ENCODE results near the gene MMP24.
"Not testable (repeated sequence)": the region's sequence is repeated elsewhere in the genome, so short reads cannot be mapped to it uniquely, and the experiment has no call there.

The MMP24 gene

DNA sequence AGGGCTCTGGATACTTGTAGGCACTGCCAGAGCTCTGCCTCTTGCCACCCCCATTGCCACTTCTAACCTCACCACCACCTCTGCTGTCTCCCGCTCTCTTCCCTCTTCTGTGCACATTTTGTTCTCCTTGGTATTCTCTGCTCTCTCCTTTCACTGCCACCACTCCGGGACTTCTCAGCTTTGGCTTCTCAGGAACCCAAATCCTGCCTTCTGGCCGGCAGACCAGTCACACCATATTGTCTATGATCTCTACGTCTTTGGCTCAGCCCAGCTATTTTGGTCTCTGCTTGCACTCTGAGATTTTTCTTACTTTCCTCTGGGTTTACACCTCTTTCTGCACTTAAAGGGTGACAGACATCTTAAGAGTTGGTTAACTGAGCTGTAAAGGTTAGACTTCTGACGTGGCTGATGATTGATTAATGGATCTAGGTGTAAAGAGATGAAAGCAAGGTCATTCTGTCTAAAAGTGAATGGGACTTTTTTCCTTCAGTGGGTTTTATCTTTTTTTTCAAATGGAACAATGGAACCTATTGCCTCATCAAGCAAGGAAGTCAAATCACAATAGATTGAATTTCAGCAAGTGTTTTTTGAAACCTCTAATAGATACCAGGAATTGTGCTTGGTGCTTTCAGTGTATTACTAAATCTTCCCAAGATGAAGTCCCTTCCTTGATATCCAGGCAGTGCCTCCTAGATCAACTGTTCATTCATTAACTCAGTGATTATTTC lies 13.8 kb downstream of the MMP24 start:
- H3K27ac Mint-ChIP-seq = no peak overlapping the region
- DNase-seq (no peak), ATAC-seq (no peak)
- no peaks in the 10 kb centered on the region for H3K27me3 Mint-ChIP-seq
- H3K9me3 Mint-ChIP-seq = no peaks in the 10 kb centered on the region
- no peaks in the 10 kb centered on the region for H3K4me1 Mint-ChIP-seq
- H3K4me3 Mint-ChIP-seq = no peak overlapping the region

DNA sequence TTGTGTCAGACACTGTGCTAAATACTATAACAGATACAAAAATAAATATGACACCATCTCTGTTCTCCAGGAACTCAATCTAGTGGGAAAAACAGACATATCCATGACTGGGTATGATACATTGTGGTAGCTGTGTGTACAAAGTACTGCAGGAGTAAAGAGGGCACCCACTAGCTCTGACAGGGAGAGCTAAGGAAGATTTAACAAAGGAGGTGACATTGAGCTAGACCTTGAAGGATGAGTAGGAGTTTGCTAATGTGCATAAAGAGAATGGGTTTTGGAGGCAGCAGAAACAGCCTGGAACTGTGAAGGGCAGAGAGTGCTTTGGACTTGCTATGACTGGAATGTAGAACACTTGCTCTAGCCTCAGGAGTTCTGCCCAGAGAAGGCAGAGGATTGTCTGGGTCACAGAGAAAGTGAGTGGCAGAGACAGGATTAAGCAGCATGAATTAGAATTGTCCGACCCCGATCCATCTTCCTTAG lies 14.4 kb downstream of the MMP24 start:
- no peaks in the 10 kb centered on the region for H3K27me3 Mint-ChIP-seq
- DNase-seq = no peak
- ATAC-seq = no peak
- H3K27ac Mint-ChIP-seq = no peak overlapping the region
- H3K4me3 Mint-ChIP-seq = no peak overlapping the region
- no peaks in the 10 kb centered on the region for H3K9me3 Mint-ChIP-seq
- no peaks in the 10 kb centered on the region for H3K4me1 Mint-ChIP-seq

GRCh38 chr20:35243317-35243716 lies 16.8 kb downstream of the MMP24 start:
- Mint-ChIP-seq H3K27ac (no peak overlapping the region), H3K4me1 (no peaks in the 10 kb centered on the region), H3K4me3 (no peak overlapping the region), H3K9me3 (no peaks in the 10 kb centered on the region), H3K27me3 (no peaks in the 10 kb centered on the region)
- DNase-seq = no peak
- ATAC-seq = no peak

- DNase-seq = no peak
- no peak overlapping the region for H3K4me3 Mint-ChIP-seq
- ATAC-seq = no peak
- H3K27me3 Mint-ChIP-seq = no peaks in the 10 kb centered on the region
- no peaks in the 10 kb centered on the region for H3K9me3 Mint-ChIP-seq
- no peak overlapping the region for H3K27ac Mint-ChIP-seq
- H3K4me1 Mint-ChIP-seq = no peaks in the 10 kb centered on the region
Observed at GRCh38 chr20:35243986-35244385, 17.5 kb downstream of the MMP24 start.

DNA sequence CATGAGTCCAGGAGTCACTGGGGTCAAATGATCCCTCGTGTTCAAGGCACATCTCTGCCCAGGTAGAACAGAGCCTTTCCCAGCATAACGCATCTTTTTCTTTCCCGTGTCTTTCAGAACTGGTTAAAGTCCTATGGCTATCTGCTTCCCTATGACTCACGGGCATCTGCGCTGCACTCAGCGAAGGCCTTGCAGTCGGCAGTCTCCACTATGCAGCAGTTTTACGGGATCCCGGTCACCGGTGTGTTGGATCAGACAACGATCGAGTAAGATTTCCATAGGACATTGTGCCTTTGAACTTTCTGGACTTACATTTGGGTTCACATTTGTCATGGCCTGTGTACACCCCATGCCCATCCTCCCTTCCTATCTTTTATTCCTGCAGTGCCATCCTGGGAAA lies 20.2 kb downstream of the MMP24 start:
- Mint-ChIP-seq H3K27ac (no peak overlapping the region), H3K27me3 (no peaks in the 10 kb centered on the region), H3K4me3 (no peak overlapping the region), H3K4me1 (peaks cover 14% of the 10 kb centered on the region), H3K9me3 (no peaks in the 10 kb centered on the region)
- ATAC-seq (no peak), DNase-seq (no peak)

GRCh38 chr20:35248641-35249475 lies 22.4 kb downstream of the MMP24 start:
- Mint-ChIP-seq H3K4me3 (no peak overlapping the region), H3K4me1 (peaks cover 23% of the 10 kb centered on the region), H3K9me3 (no peaks in the 10 kb centered on the region), H3K27ac (no peak overlapping the region), H3K27me3 (no peaks in the 10 kb centered on the region)
- no peak for ATAC-seq
- DNase-seq = no peak

DNA sequence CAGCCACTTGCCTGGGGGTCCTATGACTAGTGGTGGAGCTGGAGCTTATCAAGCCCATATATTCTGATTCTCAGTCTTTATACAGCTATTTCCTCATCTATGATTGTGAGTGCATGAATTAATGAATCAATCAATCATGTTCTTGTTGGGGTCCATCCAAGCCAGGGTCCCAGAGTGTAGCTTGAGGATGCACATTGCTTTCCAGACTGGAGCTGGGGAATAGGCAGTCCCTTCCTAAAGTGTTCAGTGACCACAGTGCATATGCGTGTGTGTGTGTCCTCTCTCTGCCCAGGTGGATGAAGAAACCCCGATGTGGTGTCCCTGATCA lies 25.1 kb downstream of the MMP24 start:
- H3K4me1 Mint-ChIP-seq = peaks cover 23% of the 10 kb centered on the region
- H3K27ac Mint-ChIP-seq = peak overlapping the region in 1 of 2 donors; percentile 76
- ATAC-seq (no peak), DNase-seq (no peak)
- H3K4me3 Mint-ChIP-seq = no peak overlapping the region
- H3K27me3 Mint-ChIP-seq = no peaks in the 10 kb centered on the region
- no peaks in the 10 kb centered on the region for H3K9me3 Mint-ChIP-seq

GRCh38 chr20:35252037-35252461 lies 25.6 kb downstream of the MMP24 start:
- Mint-ChIP-seq H3K27me3 (no peaks in the 10 kb centered on the region), H3K27ac (peak overlapping the region; percentile 95), H3K9me3 (no peaks in the 10 kb centered on the region), H3K4me3 (peak overlapping the region; percentile 36 to 47), H3K4me1 (peaks cover 23% of the 10 kb centered on the region)
- ATAC-seq = peak; percentile 97
- DNase-seq = peak in 1 of 2 donors; percentile 52

DNA sequence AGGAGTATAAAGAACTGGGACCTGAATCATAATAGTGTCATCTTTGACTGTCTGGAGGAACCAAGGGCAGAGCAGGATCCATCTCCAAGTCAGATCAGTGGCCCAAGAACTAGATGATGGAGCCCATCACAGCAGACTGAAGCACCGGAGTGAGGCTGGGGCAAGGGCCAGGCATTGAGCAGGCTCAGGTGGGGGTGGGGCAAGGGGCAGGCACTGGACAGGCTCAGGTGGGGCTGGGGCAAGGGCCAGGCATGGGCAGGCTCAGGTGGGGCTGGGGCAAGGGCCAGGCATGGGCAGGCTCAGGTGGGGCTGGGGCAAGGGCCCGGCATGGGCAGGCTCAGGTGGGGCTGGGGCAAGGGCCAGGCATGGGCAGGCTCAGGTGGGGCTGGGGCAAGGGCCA lies 26.1 kb downstream of the MMP24 start:
- peak overlapping the region; percentile 36 to 47 for H3K4me3 Mint-ChIP-seq
- not testable (repeated sequence) for H3K27me3 Mint-ChIP-seq, ATAC-seq, DNase-seq, H3K9me3 Mint-ChIP-seq
- peaks cover 23% of the 10 kb centered on the region for H3K4me1 Mint-ChIP-seq
- peak overlapping the region; percentile 95 for H3K27ac Mint-ChIP-seq

DNA sequence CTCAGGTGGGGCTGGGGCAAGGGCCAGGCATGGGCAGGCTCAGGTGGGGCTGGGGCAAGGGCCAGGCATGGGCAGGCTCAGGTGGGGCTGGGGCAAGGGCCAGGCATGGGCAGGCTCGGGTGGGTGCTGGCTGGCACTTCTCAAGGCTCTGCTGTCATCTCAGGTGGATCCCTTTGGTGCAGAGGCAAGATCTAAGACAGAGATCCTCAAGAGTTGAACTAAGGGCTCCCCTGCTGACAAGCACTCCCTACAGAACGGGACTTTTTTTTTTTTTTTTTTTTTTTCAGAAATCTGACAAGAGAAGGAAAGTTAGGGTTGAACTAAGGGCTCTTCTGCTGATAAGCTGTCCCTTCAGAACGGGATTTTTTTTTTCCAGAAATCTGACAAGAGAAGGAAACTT lies 26.5 kb downstream of the MMP24 start:
- ATAC-seq = no peak

DNA sequence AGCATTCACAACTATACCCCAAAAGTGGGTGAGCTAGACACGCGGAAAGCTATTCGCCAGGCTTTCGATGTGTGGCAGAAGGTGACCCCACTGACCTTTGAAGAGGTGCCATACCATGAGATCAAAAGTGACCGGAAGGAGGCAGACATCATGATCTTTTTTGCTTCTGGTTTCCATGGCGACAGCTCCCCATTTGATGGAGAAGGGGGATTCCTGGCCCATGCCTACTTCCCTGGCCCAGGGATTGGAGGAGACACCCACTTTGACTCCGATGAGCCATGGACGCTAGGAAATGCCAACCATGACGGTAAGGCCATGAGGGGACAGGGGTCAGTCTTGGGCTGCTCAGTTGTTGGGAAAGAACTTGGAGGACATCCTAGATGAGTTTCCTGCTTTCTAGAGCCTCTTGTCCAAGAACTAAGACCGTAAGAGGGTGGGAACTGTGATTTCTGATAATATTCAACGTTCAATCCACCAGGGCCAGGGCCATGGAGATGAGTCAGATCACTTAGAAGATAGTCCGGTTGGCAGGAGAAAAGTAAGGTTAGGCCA lies 28.0 kb downstream of the MMP24 start:
- H3K9me3 Mint-ChIP-seq = no peaks in the 10 kb centered on the region
- no peak for DNase-seq
- ATAC-seq = no peak
- no peak overlapping the region for H3K4me3 Mint-ChIP-seq
- peak overlapping the region in 1 of 2 donors; percentile 86 for H3K27ac Mint-ChIP-seq
- H3K4me1 Mint-ChIP-seq = peaks cover 23% of the 10 kb centered on the region
- H3K27me3 Mint-ChIP-seq = no peaks in the 10 kb centered on the region

More for the DNA sequence above, 26.5 kb downstream of the MMP24 start:
- Mint-ChIP-seq H3K4me1 (peaks cover 23% of the 10 kb centered on the region), H3K27ac (peak overlapping the region; percentile 34 to 65), H3K9me3 (no peaks in the 10 kb centered on the region), H3K27me3 (no peaks in the 10 kb centered on the region), H3K4me3 (no peak overlapping the region)
- DNase-seq = no peak

GRCh38 chr20:35257175-35257909 lies 30.9 kb downstream of the MMP24 start:
- Mint-ChIP-seq H3K9me3 (no peaks in the 10 kb centered on the region), H3K4me1 (peaks cover 3% of the 10 kb centered on the region), H3K27me3 (no peaks in the 10 kb centered on the region), H3K4me3 (no peak overlapping the region), H3K27ac (peak overlapping the region in 1 of 2 donors; percentile 20)
- no peak for DNase-seq
- ATAC-seq = no peak

DNA sequence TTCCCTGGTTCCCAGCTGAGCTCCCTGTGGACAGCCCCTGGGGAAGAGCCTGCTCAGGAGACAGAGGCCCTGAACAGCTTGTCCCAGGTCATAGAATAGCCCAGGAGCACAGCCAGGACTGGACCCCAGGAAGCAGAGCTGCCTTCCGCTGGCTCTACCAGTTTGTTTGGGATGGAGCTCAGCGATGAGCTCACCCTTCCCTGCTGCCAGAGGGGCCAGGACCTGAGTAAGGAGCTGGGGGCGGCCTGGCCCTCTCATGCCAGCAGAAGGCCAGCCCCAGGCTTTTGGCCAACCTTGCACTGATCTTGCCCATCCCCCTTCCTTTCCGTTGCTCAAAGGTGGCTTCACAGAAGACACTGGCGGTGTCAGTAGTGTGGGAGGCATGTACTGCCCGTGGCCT lies 33.9 kb downstream of the MMP24 start:
- H3K27me3 Mint-ChIP-seq = no peaks in the 10 kb centered on the region
- no peak overlapping the region for H3K4me3 Mint-ChIP-seq
- ATAC-seq = no peak
- H3K9me3 Mint-ChIP-seq = no peaks in the 10 kb centered on the region
- H3K4me1 Mint-ChIP-seq = peaks cover 6% of the 10 kb centered on the region
- no peak for DNase-seq
- no peak overlapping the region for H3K27ac Mint-ChIP-seq

DNA sequence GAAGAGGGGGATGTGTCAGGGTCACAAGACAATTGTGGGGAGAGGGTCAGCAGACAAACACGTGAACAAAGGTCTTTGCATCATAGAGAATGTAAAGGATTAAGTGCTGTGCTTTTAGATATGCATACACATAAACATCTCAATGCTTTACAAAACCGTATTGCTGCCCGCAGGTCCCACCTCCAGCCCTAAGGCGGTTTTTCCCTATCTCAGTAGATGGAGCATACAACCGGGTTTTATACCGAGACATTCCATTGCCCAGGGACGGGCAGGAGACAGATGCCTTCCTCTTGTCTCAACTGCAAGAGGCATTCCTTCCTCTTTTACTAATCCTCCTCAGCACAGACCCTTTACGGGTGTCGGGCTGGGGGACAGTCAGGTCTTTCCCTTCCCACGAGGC lies 35.8 kb downstream of the MMP24 start:
- DNase-seq, H3K4me3 Mint-ChIP-seq, H3K9me3 Mint-ChIP-seq, H3K27me3 Mint-ChIP-seq, H3K27ac Mint-ChIP-seq, H3K4me1 Mint-ChIP-seq, ATAC-seq: not testable (repeated sequence)

GRCh38 chr20:35262731-35263531 lies 36.4 kb downstream of the MMP24 start:
- not testable (repeated sequence) for H3K4me3 Mint-ChIP-seq, H3K9me3 Mint-ChIP-seq, H3K27me3 Mint-ChIP-seq, H3K4me1 Mint-ChIP-seq, DNase-seq, ATAC-seq
- H3K27ac Mint-ChIP-seq = peak overlapping the region in 1 of 2 donors; percentile 79

All from stimulated activated naive CD8-positive, alpha-beta T cell treated with anti-CD3 and anti-CD28 coated beads, Interleukin-15, amount 100 ng/mL, for 72 hours (primary cell).